SK-N-MC (cell line): ENCODE measurements around the gene NFIB.

Experiments
- DNase-seq: peaks from one replicate; pipeline ENCODE4 v3.0.0-alpha.2; 2011; ENCODE audit warnings: low read depth, low spot score
- H3K27ac ChIP-seq: fragments of 200-600 bp; sonication (generic); 2 replicates; pipeline ENCODE4 v1.5.1; 2016; ENCODE audit warnings: mixed run types
- H3K36me3 ChIP-seq: fragments of 200-600 bp; sonication (generic); 2 replicates; pipeline ENCODE4 v1.6.1; 2017; ENCODE audit warnings: antibody characterized with exemption, low read length, mixed read lengths; ENCODE audit not compliant: insufficient read depth
- H3K4me3 ChIP-seq: fragments of 200-600 bp; sonication (generic); 2 replicates; pipeline ENCODE4 v1.5.1; 2016
- H3K9ac ChIP-seq: fragments of 200-600 bp; sonication (generic); 2 replicates; pipeline ENCODE4 v1.8.0; 2017; ENCODE audit warnings: mixed run types, mixed read lengths; ENCODE audit not compliant: insufficient read length
- H3K9me3 ChIP-seq: fragments of 200-600 bp; sonication (generic); 2 replicates; pipeline ENCODE4 v1.6.1; 2017; ENCODE audit warnings: low read depth, mild to moderate bottlenecking, antibody characterized with exemption, low read length, moderate library complexity, mixed read lengths
- EZH2 ChIP-seq: fragments of 200-600 bp; sonication (generic); IDR thresholded peaks from one replicate; pipeline ENCODE4 v1.6.1; 2017; ENCODE audit warnings: antibody characterized with exemption
- FOXP2 ChIP-seq: optimal IDR thresholded peaks from 2 replicates; pipeline ENCODE3; 2011; ENCODE audit warnings: mild to moderate bottlenecking, moderate library complexity; ENCODE audit not compliant: insufficient read depth; ENCODE audit errors: extremely low read length, control extremely low read depth
- POLR2AphosphoS5 ChIP-seq: IDR thresholded peaks from 2 replicates; pipeline ENCODE4 v1.6.1; 2012; ENCODE audit warnings: mild to moderate bottlenecking, low read depth, low read length, borderline replicate concordance

NFIB gene

DNA sequence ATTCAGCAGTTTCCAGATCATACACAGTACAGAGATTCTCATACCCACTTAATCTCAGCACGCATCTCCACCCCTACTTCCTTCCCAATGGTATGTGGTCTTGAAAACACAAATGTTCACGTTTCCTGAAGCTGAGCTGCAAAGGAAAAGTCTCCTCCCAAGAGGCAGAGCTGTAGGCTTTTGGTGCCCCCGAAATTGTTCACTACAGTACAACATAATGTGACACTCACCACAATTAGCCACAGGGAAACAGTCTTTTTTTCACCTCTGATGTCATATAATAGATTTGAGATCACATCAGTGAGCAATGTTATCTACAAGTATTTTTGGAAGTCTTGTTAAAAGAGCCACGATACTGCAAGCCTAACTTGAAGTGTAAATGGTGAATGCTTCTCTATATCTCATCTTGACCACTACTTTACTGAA lies 40.2 kb downstream of the NFIB start:
- H3K27ac ChIP-seq: peak overlapping the region; percentile 86
- peak overlapping the region; percentile 74 for H3K4me3 ChIP-seq
- H3K9ac ChIP-seq: peak overlapping the region; percentile 51
- peak; percentile 32 for TF ChIP-seq FOXP2
- no peak for TF ChIP-seq EZH2
- no peak for TF ChIP-seq POLR2AphosphoS5
- no peaks in the 10 kb centered on the region for H3K9me3 ChIP-seq
- H3K36me3 ChIP-seq: no peaks in the 10 kb centered on the region
- DNase-seq: peak; percentile 81

DNA sequence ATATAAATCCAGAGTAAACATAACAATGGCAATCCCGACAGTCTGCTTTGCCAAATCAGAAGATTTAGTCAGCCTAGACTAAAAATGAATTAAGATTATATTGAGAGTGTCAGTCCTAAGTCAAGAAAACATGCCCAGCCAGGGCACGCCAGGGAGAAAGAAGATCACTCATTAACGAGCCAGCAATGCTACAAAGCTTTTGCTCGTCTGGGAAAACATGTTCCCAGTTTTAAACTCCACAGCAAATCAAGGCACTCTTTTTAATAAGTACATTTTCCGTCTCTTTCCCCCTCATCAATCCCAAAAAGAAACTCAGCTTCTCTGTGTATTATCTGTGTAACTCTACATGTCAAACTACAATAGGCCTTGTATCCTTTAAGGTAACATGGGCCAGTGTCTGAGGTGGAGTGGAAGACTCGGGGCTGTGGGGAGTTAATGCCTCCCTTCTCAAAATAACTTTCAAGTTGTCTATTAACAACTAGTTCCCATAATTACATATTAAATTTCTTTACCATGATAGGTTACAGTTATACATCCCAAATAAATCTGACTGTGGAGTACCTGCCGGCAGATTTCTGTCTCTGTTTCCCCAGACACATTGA lies 40.9 kb downstream of the NFIB start:
- Histone ChIP-seq H3K36me3 (no peaks in the 10 kb centered on the region), H3K9me3 (no peaks in the 10 kb centered on the region), H3K9ac (peak overlapping the region; percentile 47), H3K4me3 (peak overlapping the region; percentile 74), H3K27ac (peak overlapping the region; percentile 86)
- no peak for TF ChIP-seq FOXP2
- TF ChIP-seq EZH2: no peak
- no peak for TF ChIP-seq POLR2AphosphoS5
- DNase-seq: no peak

DNA sequence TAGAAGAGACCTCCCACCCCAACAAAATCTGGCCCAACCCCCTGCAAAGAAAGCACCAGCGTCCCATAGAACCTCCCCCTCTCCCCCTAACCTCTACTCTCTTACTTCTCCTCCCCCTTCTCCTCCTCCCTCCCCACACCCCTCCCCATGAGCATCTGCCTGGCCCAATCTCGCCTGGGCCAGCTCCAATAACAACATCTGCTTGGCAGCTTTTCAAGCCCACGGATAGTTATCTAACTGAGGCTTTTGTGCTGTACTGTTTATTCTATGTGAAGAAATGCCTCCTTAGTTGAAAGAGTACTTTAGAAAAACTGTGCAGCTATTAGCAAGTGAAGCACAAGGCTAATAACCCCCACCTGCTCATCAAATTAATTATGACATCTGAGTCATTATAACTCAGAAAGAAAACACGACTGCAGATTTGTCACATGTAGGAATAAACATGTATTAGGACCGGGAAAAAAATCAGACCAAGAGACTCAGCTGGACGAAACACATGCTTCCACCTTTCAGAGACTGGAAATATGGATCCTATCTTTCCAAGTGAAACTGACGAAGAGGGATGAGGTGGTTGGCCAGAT lies 42.8 kb downstream of the NFIB start:
- Histone ChIP-seq H3K27ac (peak overlapping the region; percentile 60; the same call in 1 of the 2 replicates), H3K36me3 (no peaks in the 10 kb centered on the region)
- no peak for DNase-seq

DNA sequence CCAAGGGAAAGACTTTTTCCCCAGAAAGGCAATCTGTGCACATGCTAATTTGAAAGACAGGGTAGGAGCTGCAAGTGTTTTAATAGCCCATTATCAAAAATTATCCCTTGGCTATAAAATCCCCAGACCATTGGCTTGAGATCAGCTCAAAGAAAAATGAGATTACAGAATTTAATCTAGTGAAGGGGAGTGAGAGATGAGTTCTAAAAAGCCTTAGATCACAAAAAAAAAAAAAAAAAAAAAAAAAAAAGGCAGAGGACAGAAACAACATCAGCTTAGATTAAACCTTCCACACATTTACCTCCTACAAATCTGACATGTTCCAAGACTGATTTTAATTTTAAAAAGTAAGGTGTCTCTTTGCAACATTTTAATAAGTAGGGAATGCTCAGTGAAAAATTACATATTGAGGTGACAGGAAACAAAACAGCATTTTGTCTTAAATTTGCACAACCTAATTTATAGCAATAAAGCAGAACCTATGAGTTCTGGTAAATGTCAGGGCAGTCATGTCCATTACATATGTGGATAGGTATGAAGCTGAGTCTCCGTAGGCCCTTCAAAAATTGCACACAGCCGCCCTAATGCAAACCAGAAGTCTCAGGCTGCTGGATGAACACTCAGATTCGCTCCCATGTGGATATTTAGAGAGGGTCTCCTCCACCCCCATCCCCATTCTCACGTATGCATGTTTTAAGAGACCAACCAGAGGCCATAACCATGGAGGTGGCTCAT lies 43.4 kb downstream of the NFIB start:
- no peaks in the 10 kb centered on the region for H3K9me3 ChIP-seq
- H3K9ac ChIP-seq: no peak overlapping the region
- H3K36me3 ChIP-seq: no peaks in the 10 kb centered on the region; the same call in 1 of the 2 replicates
- no peak overlapping the region for H3K27ac ChIP-seq
- DNase-seq: no peak
- TF ChIP-seq POLR2AphosphoS5: no peak
- no peak for TF ChIP-seq FOXP2
- TF ChIP-seq EZH2: no peak
- peak overlapping the region; percentile 63; the same call in 1 of the 2 replicates for H3K4me3 ChIP-seq

More for the DNA sequence above, 42.8 kb downstream of the NFIB start:
- H3K9me3 ChIP-seq: no peaks in the 10 kb centered on the region
- peak overlapping the region; percentile 4 for H3K9ac ChIP-seq
- TF ChIP-seq POLR2AphosphoS5: no peak
- peak; percentile 11 for TF ChIP-seq FOXP2
- peak overlapping the region; percentile 63 for H3K4me3 ChIP-seq

DNA sequence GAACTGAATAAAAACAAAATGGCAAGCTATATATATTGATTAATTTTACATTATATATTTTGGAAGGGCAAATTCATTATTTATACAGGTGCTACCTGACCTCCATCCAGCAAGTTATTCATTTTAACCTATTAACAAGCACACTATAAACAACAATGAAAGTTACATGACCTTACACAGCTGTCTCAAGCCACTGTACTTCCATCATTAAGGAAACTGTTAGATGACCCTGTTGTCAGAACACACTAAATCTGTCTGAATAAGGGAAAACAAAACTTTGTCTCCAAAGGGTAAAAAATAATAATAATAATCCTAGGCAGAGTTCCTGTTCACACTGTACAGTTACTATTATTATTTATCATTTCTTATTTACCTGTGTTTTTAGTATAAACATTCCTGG lies 44.0 kb downstream of the NFIB start:
- Histone ChIP-seq H3K36me3 (no peaks in the 10 kb centered on the region; the same call in 1 of the 2 replicates), H3K27ac (no peak overlapping the region), H3K4me3 (no peak overlapping the region), H3K9me3 (no peaks in the 10 kb centered on the region), H3K9ac (no peak overlapping the region)
- no peak for DNase-seq
- no peak for TF ChIP-seq EZH2
- TF ChIP-seq POLR2AphosphoS5: no peak
- no peak for TF ChIP-seq FOXP2

DNA sequence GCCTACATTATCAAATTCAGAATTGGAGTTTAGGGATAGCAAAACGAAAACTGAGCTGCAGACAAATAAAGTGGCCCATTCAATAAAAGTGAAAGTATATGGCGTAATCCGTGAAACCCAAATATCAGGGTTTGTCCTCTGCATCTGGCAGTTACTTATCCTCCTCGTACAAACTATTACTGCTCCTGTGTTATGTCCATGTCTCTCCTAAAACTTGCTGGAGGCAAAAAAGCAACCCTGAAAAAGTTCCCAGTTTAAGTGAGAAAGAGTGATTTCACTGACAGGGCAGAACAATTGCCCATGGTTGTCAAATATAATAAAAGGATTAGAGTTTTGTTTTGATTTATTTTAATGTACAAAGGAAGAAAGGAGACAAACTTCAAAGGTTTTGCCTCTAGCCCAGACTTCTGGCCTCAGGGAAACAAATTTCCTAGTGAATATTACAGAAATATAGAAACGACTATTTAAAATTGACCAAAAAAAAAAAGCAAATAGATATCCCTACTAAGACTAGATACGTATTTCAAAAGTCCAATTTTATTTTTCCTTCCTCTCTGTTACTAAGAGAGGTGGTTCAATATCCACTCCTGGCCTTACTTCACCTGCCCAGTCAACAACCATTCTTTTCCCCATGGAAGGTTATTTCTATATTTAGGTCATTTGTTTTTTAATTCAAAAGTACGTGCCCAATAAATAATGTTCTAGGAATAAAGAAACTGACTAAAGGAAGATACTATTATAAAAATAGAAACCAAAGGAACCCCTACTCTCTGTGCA lies 50.0 kb downstream of the NFIB start:
- H3K36me3 ChIP-seq: peaks cover 3% of the 10 kb centered on the region; the same call in 1 of the 2 replicates
- no peak overlapping the region for H3K4me3 ChIP-seq
- H3K27ac ChIP-seq: no peak overlapping the region
- H3K9me3 ChIP-seq: no peaks in the 10 kb centered on the region
- DNase-seq: no peak
- TF ChIP-seq FOXP2: no peak
- no peak for TF ChIP-seq POLR2AphosphoS5
- no peak for TF ChIP-seq EZH2
- H3K9ac ChIP-seq: no peak overlapping the region

DNA sequence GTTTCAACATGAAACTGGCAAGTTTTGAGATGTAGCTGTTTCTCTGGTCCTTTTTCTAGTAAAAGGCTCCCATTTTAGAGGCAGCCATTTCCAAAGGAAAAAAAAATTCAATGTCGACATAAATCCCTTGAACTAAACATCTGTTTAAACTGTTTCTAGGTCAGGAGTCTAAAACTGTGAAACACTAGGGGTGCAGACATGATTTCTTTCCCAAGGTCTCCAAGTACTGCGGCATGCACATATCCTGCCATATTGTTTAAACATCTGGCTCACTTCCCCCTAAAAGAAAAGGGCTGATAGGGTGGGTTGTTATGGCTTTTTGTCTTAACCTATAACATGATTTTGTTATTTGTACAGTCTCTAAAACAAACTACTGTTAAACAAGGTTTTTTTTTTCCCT lies 51.1 kb downstream of the NFIB start:
- H3K36me3 ChIP-seq: peaks cover 3% of the 10 kb centered on the region; the same call in 1 of the 2 replicates
- no peak overlapping the region for H3K9ac ChIP-seq
- no peak overlapping the region for H3K4me3 ChIP-seq
- no peak for TF ChIP-seq FOXP2
- TF ChIP-seq POLR2AphosphoS5: no peak
- TF ChIP-seq EZH2: no peak
- DNase-seq: no peak
- H3K27ac ChIP-seq: no peak overlapping the region
- H3K9me3 ChIP-seq: no peaks in the 10 kb centered on the region

DNA sequence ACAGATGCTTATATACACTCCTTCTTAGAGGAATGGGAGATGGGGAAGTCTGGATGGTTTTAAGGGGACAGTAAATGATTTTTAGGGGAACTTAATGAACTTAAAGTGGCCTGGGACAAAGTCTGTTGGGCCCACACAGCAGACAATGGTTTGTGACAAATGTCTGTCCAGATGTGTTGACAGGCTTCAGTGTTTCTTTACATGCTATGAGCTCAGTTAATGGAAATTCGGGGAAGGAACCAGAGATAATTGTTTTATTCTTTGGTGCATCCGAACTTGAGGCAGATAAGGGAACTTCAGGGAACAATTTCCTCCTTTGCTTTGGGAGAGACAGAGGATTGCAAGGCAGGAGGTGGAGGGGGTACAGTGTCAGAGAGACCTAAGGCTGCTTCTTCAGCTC lies 52.3 kb downstream of the NFIB start:
- TF ChIP-seq FOXP2 (no peak), POLR2AphosphoS5 (no peak), EZH2 (no peak)
- H3K36me3 ChIP-seq: peaks cover 3% of the 10 kb centered on the region; the same call in 1 of the 2 replicates
- DNase-seq: no peak
- H3K4me3 ChIP-seq: no peak overlapping the region
- H3K9me3 ChIP-seq: no peaks in the 10 kb centered on the region
- H3K27ac ChIP-seq: no peak overlapping the region
- no peak overlapping the region for H3K9ac ChIP-seq
